ENCODE results near the gene PTPN9.
"Not testable (repeated sequence)": the region's sequence is repeated elsewhere in the genome, so short reads cannot be mapped to it uniquely, and the experiment has no call there.

Gene PTPN9

DNA sequence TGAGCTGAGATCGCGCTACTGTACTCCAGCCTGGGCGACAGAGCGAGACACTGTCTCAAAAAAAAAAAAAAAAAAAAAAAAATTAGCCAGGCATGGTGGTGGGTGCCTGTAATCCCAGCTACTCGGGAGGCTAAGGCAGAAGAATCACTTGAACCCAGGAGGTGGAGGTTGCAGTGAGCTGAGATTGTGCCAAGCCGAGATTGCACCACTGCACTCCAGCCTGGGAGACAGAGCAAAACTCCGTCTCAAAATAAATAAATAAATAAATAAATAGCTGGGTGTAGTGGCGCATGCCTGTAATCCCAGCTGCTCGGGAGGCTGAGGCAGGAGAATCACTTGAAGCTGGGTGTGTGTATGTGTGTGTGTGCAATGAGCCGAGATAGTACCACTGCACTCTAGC, 133.8 kb downstream of the PTPN9 start:
- H3K4me1 ChIP-seq (ENCODE audit: control insufficient read depth, insufficient read depth, low read length); H3K4me3 ChIP-seq (ENCODE audit: low read length); H3K36me3 ChIP-seq (ENCODE audit: control insufficient read depth, insufficient read depth, low read length); H3K9ac ChIP-seq (ENCODE audit: low read length); H3K27ac ChIP-seq (ENCODE audit: low read depth, low read length); H3K27me3 ChIP-seq (ENCODE audit: control insufficient read depth, insufficient read depth, low read length): not testable (repeated sequence)

DNA sequence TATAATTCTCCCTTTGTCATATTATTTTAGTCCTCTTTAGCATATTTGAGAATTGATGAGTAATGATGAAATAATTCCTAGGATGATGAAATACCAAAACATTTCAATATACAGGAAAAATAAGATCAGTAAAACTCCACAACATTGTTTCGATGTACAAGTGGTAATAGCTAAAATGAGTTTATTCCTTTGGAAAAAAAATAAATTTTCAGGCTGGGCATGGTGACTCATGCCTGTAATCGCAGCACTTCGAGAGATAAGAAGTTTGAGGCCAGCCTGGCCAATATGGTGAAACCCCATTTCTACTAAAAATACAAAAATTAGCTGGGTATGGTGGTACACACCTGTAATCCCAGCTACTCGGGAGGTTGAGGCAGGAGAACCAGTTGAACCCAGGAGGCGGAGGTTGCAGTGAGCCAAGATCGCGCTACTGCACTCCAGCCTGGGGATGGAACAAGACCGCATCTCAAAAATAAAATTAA, 135.1 kb downstream of the PTPN9 start:
- H3K4me1 ChIP-seq (ENCODE audit: control insufficient read depth, insufficient read depth, low read length); H3K27me3 ChIP-seq (ENCODE audit: control insufficient read depth, insufficient read depth, low read length); H3K9ac ChIP-seq (ENCODE audit: low read length); H3K36me3 ChIP-seq (ENCODE audit: control insufficient read depth, insufficient read depth, low read length); H3K27ac ChIP-seq (ENCODE audit: low read depth, low read length); H3K4me3 ChIP-seq (ENCODE audit: low read length): not testable (repeated sequence)

DNA sequence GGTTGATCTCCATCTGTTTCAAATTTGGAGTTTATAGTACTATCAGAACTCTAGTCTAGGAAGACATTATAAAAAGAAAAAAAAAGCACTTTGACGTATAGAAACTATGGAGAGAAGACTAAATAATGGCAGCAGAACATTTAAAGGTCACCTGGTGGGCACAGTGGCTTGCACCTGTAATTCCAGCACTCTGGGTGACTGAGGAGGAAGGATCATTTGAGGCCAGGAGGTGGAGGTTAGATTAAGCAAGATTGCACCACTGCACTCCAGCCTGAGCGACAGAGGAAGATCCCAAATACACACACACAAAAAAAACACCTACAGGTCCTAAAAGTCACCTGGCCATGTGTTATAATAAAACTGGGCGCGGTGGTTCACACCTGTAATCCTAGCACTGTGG, 141.4 kb downstream of the PTPN9 start:
- no peak overlapping the region for H3K27ac ChIP-seq (ENCODE audit: low read depth, low read length)
- no peak overlapping the region for H3K9ac ChIP-seq (ENCODE audit: low read length)
- no peak overlapping the region for H3K4me3 ChIP-seq (ENCODE audit: low read length)
- H3K4me1 ChIP-seq (ENCODE audit: control insufficient read depth, insufficient read depth, low read length) = no peaks in the 10 kb centered on the region
- H3K27me3 ChIP-seq (ENCODE audit: control insufficient read depth, insufficient read depth, low read length) = no peaks in the 10 kb centered on the region
- peaks cover 4% of the 10 kb centered on the region for H3K36me3 ChIP-seq (ENCODE audit: control insufficient read depth, insufficient read depth, low read length)

DNA sequence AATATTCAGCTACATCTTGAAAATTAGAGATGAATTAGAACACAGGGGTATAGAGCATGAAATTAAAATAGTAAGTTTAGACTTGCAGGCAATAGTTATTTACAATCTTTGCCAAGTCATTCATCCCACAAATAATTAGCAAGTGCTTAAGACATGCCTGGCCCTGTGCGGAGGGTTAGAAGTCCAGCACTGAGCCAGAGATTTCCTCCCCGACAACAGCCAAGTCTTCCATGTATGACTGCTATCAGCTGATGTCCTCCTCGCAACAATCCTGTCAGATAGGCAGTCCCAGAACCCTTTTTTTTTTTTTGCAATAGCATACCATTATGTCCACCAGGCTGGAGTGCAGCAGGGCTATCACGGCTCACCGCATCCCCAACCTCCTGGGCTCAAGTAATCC, 142.2 kb downstream of the PTPN9 start:
- Histone ChIP-seq H3K36me3 (ENCODE audit: control insufficient read depth, insufficient read depth, low read length) (peaks cover 4% of the 10 kb centered on the region), H3K9ac (ENCODE audit: low read length) (no peak overlapping the region), H3K27me3 (ENCODE audit: control insufficient read depth, insufficient read depth, low read length) (no peaks in the 10 kb centered on the region), H3K4me3 (ENCODE audit: low read length) (no peak overlapping the region), H3K27ac (ENCODE audit: low read depth, low read length) (no peak overlapping the region), H3K4me1 (ENCODE audit: control insufficient read depth, insufficient read depth, low read length) (no peaks in the 10 kb centered on the region)

DNA sequence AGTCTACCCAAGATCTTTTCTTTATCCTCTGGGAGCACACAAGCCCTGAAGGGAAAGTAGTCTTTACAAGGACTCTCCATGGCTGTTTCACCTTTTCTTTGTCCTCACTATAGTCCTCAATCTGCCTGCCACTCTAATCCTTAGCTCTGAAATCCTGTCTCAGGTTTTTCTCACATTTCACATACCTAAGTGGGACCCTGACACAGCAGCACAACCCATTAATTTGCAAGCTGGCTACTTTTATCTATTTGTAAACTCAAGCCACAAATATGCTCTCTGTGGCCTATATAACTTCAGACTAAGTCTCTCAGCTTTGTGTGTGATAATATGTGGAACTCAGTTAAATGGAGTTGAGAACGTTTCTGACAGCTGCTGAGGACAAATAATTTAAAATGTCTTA, 147.4 kb downstream of the PTPN9 start:
- H3K36me3 ChIP-seq (ENCODE audit: control insufficient read depth, insufficient read depth, low read length) = peaks cover 6% of the 10 kb centered on the region

DNA sequence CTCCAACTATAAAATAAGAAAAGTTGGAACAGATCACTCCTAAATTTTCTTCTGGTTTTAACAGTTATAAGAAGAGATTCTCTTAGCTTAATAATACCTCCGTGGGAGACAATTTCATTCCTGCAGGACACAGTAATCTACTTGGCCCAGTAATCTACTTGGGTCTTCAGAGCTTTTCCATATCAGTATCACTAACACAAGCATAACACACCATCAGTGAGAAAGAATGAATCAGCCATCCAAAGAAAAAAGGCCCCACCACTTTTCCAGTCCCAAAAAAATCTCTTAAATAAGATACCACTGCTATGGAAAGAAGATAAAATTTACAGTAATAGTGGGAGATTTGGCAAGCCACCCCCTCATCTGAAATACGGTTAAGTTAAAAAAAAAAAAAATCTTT, 147.8 kb downstream of the PTPN9 start:
- H3K27ac ChIP-seq (ENCODE audit: low read depth, low read length) = no peak overlapping the region
- no peaks in the 10 kb centered on the region for H3K27me3 ChIP-seq (ENCODE audit: control insufficient read depth, insufficient read depth, low read length)
- no peak overlapping the region for H3K4me3 ChIP-seq (ENCODE audit: low read length)
- no peaks in the 10 kb centered on the region for H3K4me1 ChIP-seq (ENCODE audit: control insufficient read depth, insufficient read depth, low read length)
- H3K36me3 ChIP-seq (ENCODE audit: control insufficient read depth, insufficient read depth, low read length) = peaks cover 6% of the 10 kb centered on the region
- H3K9ac ChIP-seq (ENCODE audit: low read length) = no peak overlapping the region

More for the DNA sequence above, 147.4 kb downstream of the PTPN9 start:
- no peaks in the 10 kb centered on the region for H3K4me1 ChIP-seq (ENCODE audit: control insufficient read depth, insufficient read depth, low read length)
- no peaks in the 10 kb centered on the region for H3K27me3 ChIP-seq (ENCODE audit: control insufficient read depth, insufficient read depth, low read length)
- H3K4me3 ChIP-seq (ENCODE audit: low read length) = no peak overlapping the region
- no peak overlapping the region for H3K27ac ChIP-seq (ENCODE audit: low read depth, low read length)
- H3K9ac ChIP-seq (ENCODE audit: low read length) = no peak overlapping the region

DNA sequence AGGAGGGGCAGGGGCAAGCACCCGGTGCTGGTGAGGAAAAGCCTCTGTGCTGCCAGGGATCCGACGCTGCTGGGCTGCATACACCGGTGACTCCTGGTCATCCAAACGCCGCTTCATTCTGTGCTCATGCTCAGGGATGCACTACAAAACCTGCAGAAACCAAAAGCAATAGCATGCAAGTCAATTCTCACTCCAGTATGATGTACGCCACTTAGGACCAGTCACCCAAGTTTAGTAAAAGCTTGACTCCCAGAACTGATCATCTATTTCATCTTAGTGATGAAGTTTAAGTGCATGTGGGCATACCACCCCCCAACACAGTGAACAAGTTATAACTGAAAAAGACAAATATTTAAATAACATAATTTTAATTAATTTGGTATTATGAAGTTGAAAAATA, 148.9 kb downstream of the PTPN9 start:
- Histone ChIP-seq H3K36me3 (ENCODE audit: control insufficient read depth, insufficient read depth, low read length) (peaks cover 4% of the 10 kb centered on the region), H3K27me3 (ENCODE audit: control insufficient read depth, insufficient read depth, low read length) (no peaks in the 10 kb centered on the region), H3K9ac (ENCODE audit: low read length) (no peak overlapping the region), H3K27ac (ENCODE audit: low read depth, low read length) (no peak overlapping the region), H3K4me1 (ENCODE audit: control insufficient read depth, insufficient read depth, low read length) (no peaks in the 10 kb centered on the region), H3K4me3 (ENCODE audit: low read length) (no peak overlapping the region)

DNA sequence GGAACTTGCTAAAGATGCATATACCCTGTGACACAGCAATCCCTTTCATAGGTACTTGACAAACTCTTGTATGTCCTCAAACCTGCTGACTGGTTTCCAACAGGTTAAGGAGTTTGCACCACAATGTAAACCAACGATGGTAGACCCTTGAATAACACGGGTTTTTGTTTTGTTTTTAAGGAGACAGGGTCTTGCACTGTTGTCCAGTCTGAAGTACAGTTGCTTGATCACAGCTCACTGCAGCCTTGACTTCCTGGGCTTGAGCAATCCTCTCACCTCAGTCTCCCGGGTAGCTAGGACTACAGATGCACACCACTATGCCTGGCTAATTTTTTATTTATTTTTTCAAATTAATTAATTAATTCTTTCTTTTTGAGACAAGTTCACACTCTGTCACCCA, 151.0 kb downstream of the PTPN9 start:
- H3K4me1 ChIP-seq (ENCODE audit: control insufficient read depth, insufficient read depth, low read length) = no peaks in the 10 kb centered on the region
- no peaks in the 10 kb centered on the region for H3K27me3 ChIP-seq (ENCODE audit: control insufficient read depth, insufficient read depth, low read length)
- H3K4me3 ChIP-seq (ENCODE audit: low read length) = no peak overlapping the region
- H3K27ac ChIP-seq (ENCODE audit: low read depth, low read length) = no peak overlapping the region
- H3K9ac ChIP-seq (ENCODE audit: low read length) = no peak overlapping the region
- H3K36me3 ChIP-seq (ENCODE audit: control insufficient read depth, insufficient read depth, low read length) = peaks cover 4% of the 10 kb centered on the region

DNA sequence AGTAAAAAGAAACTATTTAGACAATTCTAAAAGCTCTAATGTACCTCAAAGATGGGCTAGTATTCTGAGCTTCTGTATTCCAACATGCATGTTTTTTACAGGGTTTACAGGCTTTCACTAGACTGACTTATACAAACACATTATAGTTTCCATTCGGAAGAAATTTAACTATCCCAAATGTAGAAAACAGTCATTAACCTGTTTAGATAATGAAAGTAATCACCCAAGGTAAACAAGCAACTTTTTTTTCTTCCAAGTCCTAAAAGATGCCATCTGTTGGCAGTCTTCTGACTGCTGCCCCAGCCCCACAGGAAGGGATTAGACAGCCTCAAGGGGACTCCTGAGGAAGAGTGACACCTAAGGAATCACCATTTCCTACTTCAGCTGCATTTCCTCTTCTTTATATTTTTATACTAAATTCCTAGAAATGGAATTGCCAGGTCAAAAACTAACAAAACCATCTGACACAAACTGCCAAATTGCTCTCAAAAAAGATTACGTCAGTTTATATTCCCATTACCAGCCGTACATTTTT, 153.1 kb downstream of the PTPN9 start:
- H3K27me3 ChIP-seq (ENCODE audit: control insufficient read depth, insufficient read depth, low read length) = no peaks in the 10 kb centered on the region
- H3K27ac ChIP-seq (ENCODE audit: low read depth, low read length) = no peak overlapping the region
- peaks cover 17% of the 10 kb centered on the region for H3K36me3 ChIP-seq (ENCODE audit: control insufficient read depth, insufficient read depth, low read length)

DNA sequence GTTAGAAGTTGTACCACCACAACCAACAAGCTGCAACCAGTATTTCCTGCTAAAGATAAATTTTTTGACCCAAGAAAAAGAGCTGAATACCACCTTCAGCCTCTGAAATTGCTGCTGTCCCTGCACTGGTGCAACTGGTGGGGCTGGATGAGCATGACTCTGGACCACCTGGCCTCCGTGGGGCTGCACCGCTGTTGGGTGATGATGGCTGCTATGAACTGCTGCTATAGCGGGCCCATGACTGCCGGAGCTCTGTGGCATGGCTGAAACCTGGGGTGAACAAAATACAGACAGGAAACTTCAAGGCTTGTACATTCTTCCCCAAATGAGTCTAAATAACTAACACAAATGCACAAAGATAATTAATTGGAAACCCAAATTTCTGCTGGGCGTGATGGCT, 156.6 kb downstream of the PTPN9 start:
- Histone ChIP-seq H3K9ac (ENCODE audit: low read length) (no peak overlapping the region), H3K27ac (ENCODE audit: low read depth, low read length) (no peak overlapping the region), H3K27me3 (ENCODE audit: control insufficient read depth, insufficient read depth, low read length) (no peaks in the 10 kb centered on the region), H3K36me3 (ENCODE audit: control insufficient read depth, insufficient read depth, low read length) (peaks cover 14% of the 10 kb centered on the region), H3K4me1 (ENCODE audit: control insufficient read depth, insufficient read depth, low read length) (no peaks in the 10 kb centered on the region), H3K4me3 (ENCODE audit: low read length) (no peak overlapping the region)

More for the DNA sequence above, 153.1 kb downstream of the PTPN9 start:
- no peak overlapping the region for H3K4me3 ChIP-seq (ENCODE audit: low read length)
- no peaks in the 10 kb centered on the region for H3K4me1 ChIP-seq (ENCODE audit: control insufficient read depth, insufficient read depth, low read length)
- H3K9ac ChIP-seq (ENCODE audit: low read length) = no peak overlapping the region

DNA sequence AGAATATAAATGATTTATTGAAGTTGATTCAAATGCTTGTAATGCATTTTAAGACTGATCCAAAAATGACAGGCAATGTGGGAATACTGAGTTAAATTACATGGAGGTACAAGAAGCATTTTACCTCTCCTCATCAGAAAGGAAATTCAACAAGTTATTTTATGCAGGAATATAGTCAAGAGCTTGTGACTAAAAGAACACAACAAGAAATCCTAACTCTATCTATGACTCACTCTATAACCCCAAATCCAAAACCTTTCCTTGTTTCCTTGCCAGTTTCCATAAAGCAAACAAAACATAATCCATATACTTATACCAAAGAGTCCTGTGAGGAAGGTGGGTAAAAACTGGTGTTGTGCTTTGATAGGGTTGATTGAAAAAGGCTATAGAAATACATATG, 158.4 kb downstream of the PTPN9 start:
- Histone ChIP-seq H3K4me3 (ENCODE audit: low read length) (no peak overlapping the region), H3K9ac (ENCODE audit: low read length) (no peak overlapping the region), H3K36me3 (ENCODE audit: control insufficient read depth, insufficient read depth, low read length) (peaks cover 13% of the 10 kb centered on the region), H3K4me1 (ENCODE audit: control insufficient read depth, insufficient read depth, low read length) (no peaks in the 10 kb centered on the region), H3K27me3 (ENCODE audit: control insufficient read depth, insufficient read depth, low read length) (no peaks in the 10 kb centered on the region), H3K27ac (ENCODE audit: low read depth, low read length) (no peak overlapping the region)

DNA sequence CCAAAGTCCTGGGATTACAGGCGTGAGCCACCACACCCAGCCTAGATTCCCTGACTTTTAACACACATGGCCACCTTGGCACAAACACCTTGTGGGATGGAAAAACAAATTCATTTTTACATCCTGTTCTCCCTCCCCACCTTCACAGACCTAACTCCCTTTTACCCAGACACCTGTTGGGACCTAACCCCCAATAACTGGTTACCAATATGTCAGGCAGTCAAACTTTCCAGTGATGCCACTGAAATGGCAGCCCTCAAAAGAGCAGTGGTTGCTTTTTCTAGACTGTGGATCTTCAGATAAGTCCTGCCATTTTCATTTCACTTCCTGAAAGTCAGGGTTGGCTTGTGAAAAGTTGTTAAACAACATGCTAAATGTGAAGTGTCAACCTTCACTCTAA, 162.5 kb downstream of the PTPN9 start:
- Histone ChIP-seq H3K4me1 (ENCODE audit: control insufficient read depth, insufficient read depth, low read length) (no peaks in the 10 kb centered on the region), H3K9ac (ENCODE audit: low read length) (no peak overlapping the region), H3K36me3 (ENCODE audit: control insufficient read depth, insufficient read depth, low read length) (peaks cover 13% of the 10 kb centered on the region), H3K27me3 (ENCODE audit: control insufficient read depth, insufficient read depth, low read length) (no peaks in the 10 kb centered on the region), H3K27ac (ENCODE audit: low read depth, low read length) (no peak overlapping the region), H3K4me3 (ENCODE audit: low read length) (no peak overlapping the region)

Measured in rectal smooth muscle tissue (tissue), 1 donor.